H1 (cell line): Measurements from ENCODE around the gene TUBE1. TPM values are rescaled to one million over a fixed set of nuclear protein-coding genes. Genes with fewer than 3 reads are reported as not detected.

Experiments
- ASH2L ChIP-seq: fragments of 200-600, 300-600 bp; sonication (generic); IDR thresholded peaks from one replicate; pipeline ENCODE4 v1.7.1; 2017; ENCODE audit warnings: low read length
- CHD7 ChIP-seq: fragments of 300-600 bp; sonication (generic); IDR thresholded peaks from 2 replicates; pipeline ENCODE4 v1.7.1; 2012; ENCODE audit warnings: low read length, moderate library complexity, mild to moderate bottlenecking, inconsistent platforms; ENCODE audit not compliant: insufficient replicate concordance
- GTF2F1 ChIP-seq: IDR thresholded peaks from 2 replicates; pipeline ENCODE4 v1.6.1; 2012; ENCODE audit warnings: low read depth, low read length, improper control_type of control experiment, borderline replicate concordance
- JUND ChIP-seq: IDR thresholded peaks from 2 replicates; pipeline ENCODE4 v1.6.1; 2011; ENCODE audit warnings: mild to moderate bottlenecking, improper control_type of control experiment, low read length
- KDM5A ChIP-seq: fragments of 200-600 bp; IDR thresholded peaks from 2 replicates; pipeline ENCODE4 v1.7.1; 2012; ENCODE audit warnings: mild to moderate bottlenecking, low read length, inconsistent platforms, mixed read lengths
- RBBP5 ChIP-seq: IDR thresholded peaks from 2 replicates; pipeline ENCODE4 v1.7.1; 2012; ENCODE audit warnings: low read depth, mild to moderate bottlenecking, inconsistent platforms, low read length, moderate library complexity, borderline replicate concordance
- RNF2 ChIP-seq: fragments of 200-900, 300-1000 bp; sonication (generic); IDR thresholded peaks from 2 replicates; pipeline ENCODE4 v1.7.1; 2016; ENCODE audit warnings: borderline replicate concordance, low read depth, mild to moderate bottlenecking, antibody characterized with exemption, low read length; ENCODE audit not compliant: poor library complexity, severe bottlenecking; ENCODE audit errors: missing control alignments
- SIN3A ChIP-seq, 2 experiments: IDR thresholded peaks in 1 of 2; conservative IDR thresholded peaks in 1 of 2; 2 replicates each; pipeline ENCODE4 v1.6.1; 2011 to 2012; ENCODE audit warnings: low read length in 2 of 2, improper control_type of control experiment in 1 of 2, low read depth in 1 of 2, mild to moderate bottlenecking in 1 of 2
- SRF ChIP-seq: IDR thresholded peaks from 2 replicates; pipeline ENCODE4 v1.6.1; 2011; ENCODE audit warnings: mild to moderate bottlenecking, low read depth, low read length, moderate library complexity
- YY1 ChIP-seq: IDR thresholded peaks from 2 replicates; pipeline ENCODE4 v1.6.1; 2011; ENCODE audit warnings: low read depth, mild to moderate bottlenecking, low read length
- polyA plus RNA-seq, 7 experiments: library from polyadenylated mRNA; depleted of rRNA in 3 of 7; stranded (reverse) in 5 of 7; unstranded in 2 of 7; fragments of >200 nt in 5 of 7; fragments of 200-250 nt in 2 of 7; gene quantifications; 1 replicate in 5 of 7; 2 replicates in 1 of 7; 4 replicates in 1 of 7; pipeline versions ENCODE4 v1.2.1 to v1.2.3, GENCODE V29; 2011 to 2013; ENCODE audit warnings: missing spikeins in 2 of 7, mixed read lengths in 2 of 7
- total RNA-seq: library from RNA; stranded (reverse); fragmentation: NEBNext Ultra II Directional; extraction: Animal tissue kit (Norgen Biotek cat#: 25700); gene quantifications from 2 replicates; pipeline ENCODE4 v1.2.1, GENCODE V29; 2021

TUBE1 gene
- total and polyA plus RNA-seq, 2 of the 8 experiments (the other 6 are each of a cell fraction or from before 2014, with no cell fraction given): 8.0 to 15.9 TPM

- TF ChIP-seq CHD7 (no peak), JUND (no peak), SIN3A (conservative IDR thresholded peaks at IDR 0.05 in 1 of 2, IDR thresholded peaks at IDR 0.05 in 1 of 2; ENCODE audit: low read depth in 1 of 2, low read length in 2 of 2) (no peak), KDM5A (no peak), ASH2L (no peak), YY1 (no peak), RBBP5 (no peak), SRF (no peak), GTF2F1 (no peak), RNF2 (no peak)
These were observed 53.3 kb downstream of the TUBE1 start (continued) for GRCh38 chr6:112033791-112034615.
